Right cardiac atrium (tissue), 5 donors: ENCODE results near the gene PRR29. TPM values are rescaled to one million over a fixed set of nuclear protein-coding genes. Genes with fewer than 3 reads are reported as not detected.

Source experiments
- ATAC-seq, 2 donors: fragments of 200-7000 bp; cut with Tn5 transposase; one replicate each; pipeline versions ENCODE4 v1.8.0 to v1.9.1; 2020; ENCODE audit warnings: moderate library complexity in 2 of 2, mild to moderate bottlenecking in 1 of 2
- DNase-seq, 3 donors: peaks; one replicate each; pipeline ENCODE4 v3.0.0-alpha.2; 2020
- H3K27ac ChIP-seq: one replicate; pipeline ENCODE4 v1.5.1; 2013; ENCODE audit warnings: mild to moderate bottlenecking, low read length, control low read depth, moderate library complexity
- H3K27me3 ChIP-seq: one replicate; pipeline ENCODE4 v1.6.1; 2013; ENCODE audit not compliant: control insufficient read depth, insufficient read depth
- H3K4me1 ChIP-seq: one replicate; pipeline ENCODE4 v1.6.1; 2013; ENCODE audit warnings: low read length; ENCODE audit not compliant: control insufficient read depth, insufficient read depth
- H3K4me3 ChIP-seq: one replicate; pipeline ENCODE4 v1.5.1; 2013; ENCODE audit warnings: low read length, control low read depth
- H3K9me3 ChIP-seq: one replicate; pipeline ENCODE4 v1.6.1; 2013; ENCODE audit warnings: low read length; ENCODE audit not compliant: control insufficient read depth
- WGBS: extraction: QIAGEN DNeasy Blood & Tissue Kit; methylation state at CpG from one replicate; pipeline ENCODE4 v1.1.7; 2013; 5-methylcytosine and 5-hydroxymethylcytosine counted together
- intact Hi-C, 4 donors: fragments of 100-400 bp; cut with DNase I; formaldehyde crosslinking; loops; one replicate each; pipeline versions ENCODE4 v1.11.0 to v1.14.0; 2022 to 2023
- long read RNA-seq, 4 donors: library from polyadenylated mRNA; unstranded; transcript quantifications; one replicate each; pipeline ENCODE4 v2.0.0, GENCODE V29; 2020 to 2021
- polyA plus RNA-seq: library from polyadenylated mRNA; stranded (reverse); fragments of 200-250 nt; gene quantifications from one replicate; pipeline ENCODE4 v1.2.3, GENCODE V29; 2013
- total RNA-seq, 4 donors: library from RNA; stranded (reverse); fragmentation: NEBNext Ultra II Directional; extraction: Animal tissue kit (Norgen Biotek cat#: 25700); gene quantifications; one replicate each; pipeline ENCODE4 v1.2.1, GENCODE V29; 2021
- donor health status: healthy with polysubstance abuse.
- donor health status: DM: no; HTN: yes; CAD: no.
- donor health status: DM: no; HTN: no; CAD: no.
- donor health status: DM: no; HTN: yes; CAD: no; lungs with severe emphysema.
- donor health status: DM: yes; HTN: yes; CAD: no.

The PRR29 gene
- total RNA-seq = under 1 TPM in 3 of 4 donors, not detected in 1; 0.11 to 0.25 (median 0.15) TPM
- polyA plus RNA-seq = 0.45 TPM
- long read RNA-seq, donor 1 = 0 reads
- long read RNA-seq, donor 2 = 0 reads
- long read RNA-seq, donor 3 = 0 reads
- long read RNA-seq, donor 4 = 0 reads

DNA sequence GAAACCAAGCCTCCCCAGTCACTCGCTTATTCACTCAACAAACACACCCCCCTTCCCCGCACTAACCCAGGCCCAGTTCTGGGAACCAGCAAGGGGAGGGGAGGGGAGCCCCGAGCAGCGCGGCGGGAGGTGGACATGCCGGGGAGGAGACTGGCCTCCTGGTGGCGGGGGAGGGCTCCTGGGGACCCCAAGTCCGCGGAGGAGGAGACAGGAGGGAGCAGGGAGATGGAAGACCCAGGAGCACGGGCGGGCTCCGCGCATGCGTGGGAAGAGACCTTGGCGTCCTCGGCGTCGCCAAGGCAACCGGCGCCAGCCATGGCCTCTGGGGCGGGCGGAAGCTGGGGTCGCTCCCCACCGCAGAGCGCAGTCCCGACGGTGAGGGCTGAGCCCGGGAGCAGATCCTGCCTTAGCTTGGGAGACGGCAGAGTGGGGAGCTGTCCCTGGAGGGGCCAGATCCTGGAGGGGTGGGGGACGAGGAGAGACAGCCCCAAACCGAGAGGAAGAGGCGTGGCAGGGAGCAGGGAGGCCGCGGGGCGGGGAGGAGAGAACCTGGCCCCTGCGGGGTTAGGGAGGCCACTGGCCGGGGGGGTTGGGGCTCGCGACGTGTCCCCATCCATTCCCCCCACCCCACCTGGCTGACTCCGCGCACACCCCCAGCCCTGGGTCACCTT, at the start of gene PRR29:
PRR29 (plus strand) TSS at position 302 of the 671 bp plus-strand sequence; CDS start at position 316, 14 bp downstream.
- Histone ChIP-seq H3K27ac (no peak within 1 kb of the TSS), H3K9me3 (no peaks in the 10 kb centered on the region), H3K27me3 (no peaks in the 10 kb centered on the region), H3K4me1 (peaks cover 5% of the 10 kb centered on the region), H3K4me3 (peak within 1 kb of the TSS; percentile 46)
- under 1% methylated on average over 43 of the region's 43 CpGs for WGBS
- peak; percentile 85 to 92 (median 90) for DNase-seq
- intact Hi-C loops = loop anchor here in 1 of 4 donors (10.0 kb wide), 1 partner anchor 83 kb away; the partner anchor contains the start of genes CSHL1 and GH1
- ATAC-seq = peak; percentile 59 to 62

DNA sequence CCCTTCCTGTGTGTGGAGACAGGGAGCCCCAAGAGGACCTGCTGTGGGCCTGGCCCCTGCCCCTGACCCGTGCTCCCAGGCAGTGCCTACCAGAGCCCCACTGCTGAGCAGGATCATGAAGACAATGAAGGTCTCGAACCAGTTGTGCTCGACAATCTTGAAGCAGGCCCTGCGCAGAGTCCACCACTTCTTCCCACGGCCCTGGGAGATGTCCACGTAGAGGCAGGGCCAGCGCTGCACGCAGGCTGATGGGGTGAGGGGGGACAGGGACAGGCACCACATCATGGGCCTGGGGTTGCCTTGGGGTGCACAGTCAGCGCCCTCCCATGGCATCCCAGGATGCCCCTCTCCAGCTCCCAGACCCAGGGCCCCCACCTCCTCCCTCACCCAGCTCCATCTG, 49.6 kb upstream of the PRR29 start:
- H3K9me3 ChIP-seq = no peaks in the 10 kb centered on the region
- WGBS = 92% methylated on average over 9 of the region's 9 CpGs
- no peaks in the 10 kb centered on the region for H3K27me3 ChIP-seq
- no peak overlapping the region for H3K4me3 ChIP-seq
- DNase-seq (no peak), ATAC-seq (no peak)
- H3K4me1 ChIP-seq = no peaks in the 10 kb centered on the region
- H3K27ac ChIP-seq = no peak overlapping the region
- intact Hi-C loops = loop anchor here in 3 of 4 donors (5.0 kb wide), 3 partner anchors 36 to 44 kb away; partner anchors contain the start of gene CSHL1 (in 1 of the 3)

DNA sequence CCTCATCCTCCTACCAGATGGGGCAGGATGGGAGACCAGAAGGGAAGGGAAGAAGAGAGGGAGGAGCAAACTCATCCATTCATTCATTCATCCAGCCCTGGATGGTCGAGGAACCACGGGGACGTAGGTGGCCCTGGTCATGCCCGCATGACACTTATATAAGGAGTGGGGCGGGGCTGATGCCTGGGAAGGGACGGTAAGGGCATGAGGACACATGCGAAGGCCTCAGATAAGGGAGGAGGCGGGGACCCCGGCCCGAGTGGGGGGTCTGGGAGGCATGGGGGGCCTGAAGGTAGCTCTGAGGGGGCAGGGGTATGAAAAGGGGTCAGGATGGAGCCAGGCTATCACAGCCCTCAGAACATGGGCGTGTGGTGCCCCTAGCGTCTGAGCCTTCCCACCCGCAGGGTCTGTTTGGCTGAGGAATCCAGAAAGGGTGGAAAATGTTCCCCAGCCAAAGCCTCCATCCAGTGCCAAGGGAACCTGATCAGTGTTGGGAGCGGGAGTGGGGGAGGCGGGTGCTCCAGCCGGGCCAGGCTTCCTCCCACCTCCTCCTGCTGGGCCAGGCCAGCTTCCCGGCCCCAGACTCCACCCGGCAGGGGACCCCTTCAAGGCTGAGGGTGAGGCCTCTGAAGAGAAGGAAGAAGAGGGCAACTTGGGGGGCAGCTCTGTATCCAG, 48.4 kb upstream of the PRR29 start:
- WGBS = 77% methylated on average over 18 of the region's 18 CpGs
- no peaks in the 10 kb centered on the region for H3K4me1 ChIP-seq
- intact Hi-C loops = loop anchor here in 3 of 4 donors (5.0 kb wide), 3 partner anchors 37 to 43 kb away; partner anchors contain the start of gene CSHL1 (in 1 of the 3)
- H3K9me3 ChIP-seq = no peaks in the 10 kb centered on the region
- H3K27me3 ChIP-seq = no peaks in the 10 kb centered on the region
- H3K27ac ChIP-seq = no peak overlapping the region
- DNase-seq = peak in 1 of 3 donors; percentile 56
- no peak overlapping the region for H3K4me3 ChIP-seq
- ATAC-seq = peak in 1 of 2 donors; percentile 39

DNA sequence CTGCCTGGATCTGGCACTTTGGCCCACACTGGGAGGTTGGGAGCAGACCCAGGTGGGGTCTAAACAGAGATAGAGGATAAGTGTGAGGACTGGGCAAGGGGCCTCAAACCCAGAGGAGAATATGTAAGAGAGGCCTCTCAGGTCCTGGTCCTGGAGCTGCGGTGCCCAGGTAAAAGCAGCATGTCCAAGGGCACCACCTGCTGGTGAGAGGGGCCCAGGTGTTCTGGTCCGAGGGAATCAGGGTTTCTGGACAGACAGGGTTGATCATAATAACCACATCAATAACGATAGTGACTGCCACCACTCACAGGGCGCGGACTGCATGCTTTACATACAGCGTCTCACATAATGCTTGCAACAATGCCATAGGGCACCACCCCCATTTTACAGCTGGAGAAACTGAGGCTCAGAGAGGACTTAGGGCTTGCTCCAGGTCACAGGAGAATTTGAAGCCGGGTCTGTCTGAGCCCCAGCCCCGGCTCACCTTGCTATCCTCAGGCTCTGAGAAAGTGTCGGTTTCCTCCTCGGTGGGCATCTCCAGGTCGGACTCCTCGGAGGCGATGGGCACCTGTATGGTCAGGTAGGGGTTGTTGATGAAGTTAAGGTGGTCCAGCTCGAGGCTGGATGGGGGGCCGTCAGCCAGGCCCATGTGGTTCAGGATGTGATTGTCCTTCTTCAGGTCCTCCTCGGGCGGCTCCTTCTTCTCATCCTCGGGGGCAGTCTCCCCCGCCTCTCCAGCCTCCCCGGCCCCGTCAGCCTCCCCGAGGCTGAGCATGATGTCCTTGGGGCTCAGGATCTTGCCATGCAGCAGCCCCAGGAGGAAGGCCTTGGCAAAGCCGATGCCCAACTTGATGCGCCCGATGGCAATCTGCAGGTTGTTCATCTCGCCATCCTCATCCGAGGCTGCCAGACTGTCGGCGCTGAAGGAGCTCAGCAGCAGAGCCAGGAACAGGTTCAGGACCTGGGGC, 46.9 kb upstream of the PRR29 start:
- no peak overlapping the region for H3K4me3 ChIP-seq
- ATAC-seq = no peak
- H3K27me3 ChIP-seq = no peaks in the 10 kb centered on the region
- no peak for DNase-seq
- no peaks in the 10 kb centered on the region for H3K9me3 ChIP-seq
- no peaks in the 10 kb centered on the region for H3K4me1 ChIP-seq
- intact Hi-C loops = no loop called here
- no peak overlapping the region for H3K27ac ChIP-seq
- 92% methylated on average over 29 of the region's 29 CpGs for WGBS

GRCh38 chr17:63954402-63955063, 43.6 kb upstream of the PRR29 start:
- no peaks in the 10 kb centered on the region for H3K27me3 ChIP-seq
- WGBS = 51% methylated on average over 11 of the region's 11 CpGs
- H3K4me3 ChIP-seq = no peak overlapping the region
- no peaks in the 10 kb centered on the region for H3K4me1 ChIP-seq
- no peak overlapping the region for H3K27ac ChIP-seq
- intact Hi-C loops = no loop called here
- H3K9me3 ChIP-seq = no peaks in the 10 kb centered on the region
- DNase-seq (peak in 1 of 3 donors; percentile 69), ATAC-seq (peak in 1 of 2 donors; percentile 14)

- no peaks in the 10 kb centered on the region for H3K9me3 ChIP-seq
- WGBS = 84% methylated on average over 11 of the region's 11 CpGs
- H3K27ac ChIP-seq = no peak overlapping the region
- no peak overlapping the region for H3K4me3 ChIP-seq
- H3K27me3 ChIP-seq = no peaks in the 10 kb centered on the region
- no peaks in the 10 kb centered on the region for H3K4me1 ChIP-seq
- DNase-seq = no peak
- no peak for ATAC-seq
- intact Hi-C loops = no loop called here
Observed at GRCh38 chr17:63955232-63955631, 42.9 kb upstream of the PRR29 start.

DNA sequence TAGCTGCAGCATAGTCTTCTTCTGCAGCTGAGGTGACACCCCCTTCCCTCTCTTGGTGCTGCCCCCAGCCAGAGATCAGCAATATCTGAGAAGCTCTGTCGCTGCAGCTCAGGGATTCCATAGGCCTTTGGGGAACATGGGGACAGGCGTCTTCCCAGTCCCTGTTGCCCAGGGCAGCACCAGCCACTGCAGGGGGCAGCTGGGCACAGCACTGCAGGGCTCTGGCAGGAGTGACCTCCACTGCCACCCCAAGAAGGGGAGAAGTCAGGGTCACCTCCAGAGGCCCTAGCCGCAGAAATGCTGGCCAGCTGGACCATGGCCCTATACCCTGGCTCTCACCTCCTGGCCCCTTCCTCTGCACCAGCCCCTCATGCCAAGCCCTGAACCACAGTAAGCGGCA, 42.4 kb upstream of the PRR29 start:
- H3K9me3 ChIP-seq = no peaks in the 10 kb centered on the region
- DNase-seq = no peak
- no peak overlapping the region for H3K4me3 ChIP-seq
- H3K4me1 ChIP-seq = no peaks in the 10 kb centered on the region
- ATAC-seq = no peak
- intact Hi-C loops = no loop called here
- H3K27ac ChIP-seq = no peak overlapping the region
- no peaks in the 10 kb centered on the region for H3K27me3 ChIP-seq
- WGBS = 89% methylated on average over 4 of the region's 4 CpGs

DNA sequence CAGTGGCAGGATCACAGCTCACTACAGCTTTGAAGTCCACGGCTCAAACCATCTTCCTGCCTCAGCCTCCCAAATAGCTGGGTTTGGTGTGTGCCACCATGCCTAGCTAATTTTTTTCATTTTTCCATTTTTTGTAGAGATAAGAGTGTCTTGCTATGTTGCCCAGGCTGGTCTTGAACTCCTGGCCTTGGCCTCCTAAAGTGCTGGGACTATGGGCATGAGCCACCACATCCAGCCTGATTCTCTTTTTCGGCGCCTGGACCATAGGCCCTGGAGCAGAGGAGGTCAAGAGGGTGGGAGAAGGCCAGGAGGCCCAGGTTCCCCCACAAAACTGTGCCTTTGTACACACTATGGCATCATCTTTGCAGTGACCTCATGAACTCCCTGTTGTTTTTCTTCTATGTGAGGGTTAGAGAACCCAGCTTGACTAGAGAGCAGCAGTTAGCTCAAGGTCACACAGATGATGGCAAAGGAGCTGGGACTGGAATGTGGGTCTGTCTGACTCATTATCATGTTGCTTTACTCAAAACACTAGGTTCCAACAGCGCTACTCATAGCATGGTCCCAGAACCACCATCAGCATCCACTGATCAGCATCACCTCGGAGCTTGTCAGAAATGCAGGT, 41.7 kb upstream of the PRR29 start:
- WGBS = 96% methylated on average over 5 of the region's 5 CpGs
- intact Hi-C loops = no loop called here
- Histone ChIP-seq H3K27me3 (no peaks in the 10 kb centered on the region), H3K4me3 (no peak overlapping the region), H3K9me3 (no peaks in the 10 kb centered on the region), H3K4me1 (peaks cover 2% of the 10 kb centered on the region), H3K27ac (no peak overlapping the region)
- ATAC-seq (no peak), DNase-seq (no peak)

GRCh38 chr17:63960006-63960405, 38.1 kb upstream of the PRR29 start:
- H3K27ac ChIP-seq = no peak overlapping the region
- intact Hi-C loops = no loop called here
- H3K4me1 ChIP-seq = peaks cover 16% of the 10 kb centered on the region
- 83% methylated on average over 9 of the region's 9 CpGs for WGBS
- H3K4me3 ChIP-seq = no peak overlapping the region
- no peak for ATAC-seq
- H3K27me3 ChIP-seq = no peaks in the 10 kb centered on the region
- no peaks in the 10 kb centered on the region for H3K9me3 ChIP-seq
- DNase-seq = no peak

DNA sequence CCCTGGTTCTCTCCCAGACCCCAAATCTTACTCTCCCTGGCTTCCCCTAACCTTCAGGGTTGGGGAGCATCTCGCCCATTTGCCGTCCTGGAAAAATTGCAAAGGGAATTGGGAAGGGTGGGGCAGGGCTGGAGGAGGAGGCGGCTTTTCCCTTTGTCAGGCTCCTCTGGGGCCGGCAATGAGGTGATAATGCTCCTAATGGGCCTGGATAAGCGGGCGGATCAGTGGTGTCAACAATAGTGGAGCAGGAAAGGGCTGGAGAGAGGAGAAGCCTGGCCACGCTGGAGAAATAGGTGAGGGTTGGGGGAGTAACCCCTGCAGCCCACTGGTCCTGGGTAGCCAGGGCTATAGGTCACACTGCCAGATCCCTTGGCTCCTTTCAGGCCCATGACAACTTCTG, 37.7 kb upstream of the PRR29 start:
- ATAC-seq = peak in 1 of 2 donors; percentile 26
- Histone ChIP-seq H3K4me1 (peaks cover 16% of the 10 kb centered on the region), H3K27ac (no peak overlapping the region), H3K9me3 (no peaks in the 10 kb centered on the region), H3K4me3 (no peak overlapping the region), H3K27me3 (no peaks in the 10 kb centered on the region)
- WGBS = 53% methylated on average over 7 of the region's 7 CpGs
- no peak for DNase-seq
- intact Hi-C loops = no loop called here
